ENCODE measurements around the gene MCTP2.

DNA sequence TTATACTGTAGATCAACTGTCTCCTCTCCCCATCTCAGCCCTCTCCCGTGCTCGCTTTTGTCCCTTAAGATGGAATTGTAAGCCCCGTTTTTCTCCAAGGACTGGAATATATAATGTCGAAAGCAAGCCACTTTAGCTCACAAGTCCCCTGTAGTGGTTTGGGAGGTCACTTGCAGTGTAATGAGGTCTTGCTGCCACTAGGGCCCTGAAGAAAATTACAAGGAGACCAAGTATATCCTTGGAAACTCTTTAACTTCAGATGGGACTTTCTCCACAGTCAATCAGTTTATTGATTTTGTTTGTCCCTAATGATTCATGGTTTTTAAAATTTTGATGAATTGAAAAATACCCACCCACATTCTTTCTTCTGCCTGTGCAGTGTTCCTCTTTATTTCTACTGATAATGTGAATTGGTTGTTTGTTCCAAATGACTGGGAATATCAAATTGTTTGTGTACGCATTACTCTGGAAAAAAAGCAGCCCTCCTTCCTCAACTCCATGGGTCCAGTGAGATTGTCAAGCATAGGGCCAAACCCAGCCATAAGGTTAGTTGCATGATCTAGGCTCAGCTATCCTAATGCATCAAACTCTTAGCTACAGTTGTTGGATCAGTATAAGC, 294.8 kb downstream of the MCTP2 start:
- TF ChIP-seq CREB1 (IDR thresholded peaks at IDR 0.05; ENCODE audit: low read depth): no peak
- no peak for TF ChIP-seq RAD21 (IDR thresholded peaks at IDR 0.05; ENCODE audit: low read depth)
- TF ChIP-seq TAF1 (IDR thresholded peaks at IDR 0.05; ENCODE audit: low read depth): no peak
- TF ChIP-seq EGR1 (IDR thresholded peaks at IDR 0.05): no peak
